HG02884 (cell line): ENCODE results near the gene DNAH1.

ENCODE experiments used
- ATAC-seq: cut with Tn5 transposase; IDR thresholded peaks from one replicate; pipeline ENCODE4 v1.9.1; 2021; ENCODE audit warnings: mild to moderate bottlenecking, moderate library complexity; ENCODE audit not compliant: unreplicated experiment

The DNAH1 gene

DNA sequence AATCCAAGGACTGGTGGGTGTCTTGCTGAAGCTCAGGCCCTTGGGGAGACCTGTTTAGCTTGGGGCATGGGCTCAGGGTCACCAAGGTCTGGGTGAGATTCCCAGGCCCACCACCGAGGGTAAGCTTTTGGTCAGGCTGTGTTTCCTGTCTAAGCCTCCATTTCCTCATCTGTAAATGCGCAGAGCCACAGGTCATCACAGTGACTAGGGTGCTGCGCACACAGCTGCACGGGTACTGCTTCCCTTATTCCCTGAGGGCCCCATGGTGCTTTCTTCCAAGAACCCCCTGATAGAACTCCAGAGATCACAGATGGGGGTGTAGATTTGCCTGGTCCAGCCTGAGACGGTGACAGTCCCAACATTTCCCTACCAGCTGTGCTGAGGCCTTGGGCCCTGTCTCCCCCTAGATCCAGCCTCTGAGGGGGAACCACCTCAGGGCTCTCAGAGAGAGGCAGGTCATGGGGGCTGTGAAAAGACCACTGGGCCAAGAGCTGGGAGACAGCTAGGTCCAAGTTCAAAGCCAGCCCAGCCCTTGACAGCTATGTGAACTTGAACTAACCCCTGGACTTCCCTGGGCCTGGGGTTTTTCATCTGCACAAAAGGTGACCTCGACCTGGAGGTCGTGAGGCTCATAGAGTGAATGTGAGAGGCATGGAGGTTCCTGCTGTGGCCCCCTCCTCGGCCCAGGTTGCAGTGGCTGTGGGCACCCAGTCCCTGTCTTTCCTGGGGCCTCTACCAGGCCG lies 68.1 kb downstream of the DNAH1 start:
- ATAC-seq, result no peak

DNA sequence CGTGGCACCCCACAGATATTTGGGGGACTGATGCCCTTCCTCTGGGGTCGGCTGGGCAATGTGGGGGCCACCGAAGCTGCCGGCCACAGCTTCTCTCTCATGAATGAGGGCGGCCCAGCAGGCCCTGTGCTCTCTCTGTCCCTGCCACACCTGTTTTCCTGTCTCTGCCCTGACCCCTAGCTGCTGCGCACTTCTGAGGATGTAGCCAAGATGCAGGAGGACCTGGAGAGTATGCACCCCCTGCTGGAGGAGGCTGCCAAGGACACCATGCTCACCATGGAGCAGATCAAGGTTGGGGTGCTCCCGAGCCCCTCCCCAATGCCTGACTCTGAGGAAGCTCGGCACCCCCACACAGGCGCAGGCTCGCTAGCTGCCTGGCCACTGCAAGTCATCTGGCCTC lies 69.0 kb downstream of the DNAH1 start:
- ATAC-seq, result no peak

GRCh38 chr3:52387481-52387880 lies 71.4 kb downstream of the DNAH1 start:
- ATAC-seq, result no peak

DNA sequence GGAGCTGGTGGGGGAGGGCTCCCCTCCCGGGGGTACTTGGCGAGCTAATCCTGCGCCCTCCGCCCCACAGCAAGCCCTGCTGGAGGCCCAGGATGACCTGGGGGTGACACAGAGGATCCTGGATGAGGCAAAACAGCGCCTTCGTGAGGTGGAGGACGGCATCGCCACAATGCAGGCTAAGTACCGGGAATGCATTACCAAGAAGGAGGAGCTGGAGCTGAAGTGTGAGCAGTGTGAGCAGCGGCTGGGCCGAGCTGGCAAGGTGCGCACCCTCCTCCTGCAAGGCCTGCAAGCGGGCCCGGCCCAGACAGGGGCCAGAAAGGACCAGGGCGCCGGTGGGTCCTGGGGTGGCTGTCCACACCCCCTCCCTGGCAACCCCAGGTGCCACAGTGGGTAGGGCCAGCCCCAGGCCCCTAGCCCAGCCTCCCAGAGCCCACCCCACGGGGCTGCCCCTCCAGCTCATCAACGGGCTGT lies 72.3 kb downstream of the DNAH1 start:
- no peak for ATAC-seq

DNA sequence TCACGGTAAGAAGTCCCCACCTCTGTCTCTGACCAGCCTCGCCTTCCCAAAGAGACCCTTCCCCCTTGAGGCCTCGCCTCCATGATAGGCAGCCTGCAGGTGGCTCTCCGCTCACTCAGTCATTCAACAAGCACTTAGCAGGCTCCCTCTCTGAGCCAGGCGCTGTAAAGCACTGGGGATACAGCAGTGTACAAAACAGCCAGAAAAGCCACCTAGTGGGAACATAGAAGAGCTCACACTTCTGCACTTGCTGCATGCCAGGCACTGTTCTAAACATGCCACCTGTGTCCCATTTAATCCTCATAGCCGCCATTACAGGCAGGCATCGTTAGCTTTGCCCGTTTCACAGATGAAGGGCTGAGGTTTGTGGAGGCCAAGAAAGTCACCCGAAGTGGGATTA lies 72.8 kb downstream of the DNAH1 start:
- no peak for ATAC-seq

GRCh38 chr3:52391096-52391495 lies 75.0 kb downstream of the DNAH1 start:
- ATAC-seq, result no peak

GRCh38 chr3:52392216-52392930 lies 76.3 kb downstream of the DNAH1 start:
- ATAC-seq, result no peak

GRCh38 chr3:52393131-52393807 lies 77.2 kb downstream of the DNAH1 start:
- no peak for ATAC-seq

GRCh38 chr3:52393959-52394670 lies 78.0 kb downstream of the DNAH1 start:
- no peak for ATAC-seq

GRCh38 chr3:52394751-52395502 lies 78.8 kb downstream of the DNAH1 start:
- no peak for ATAC-seq

GRCh38 chr3:52395503-52395865 lies 79.4 kb downstream of the DNAH1 start:
- ATAC-seq, result no peak

GRCh38 chr3:52396011-52396906 lies 80.1 kb downstream of the DNAH1 start:
- no peak for ATAC-seq

DNA sequence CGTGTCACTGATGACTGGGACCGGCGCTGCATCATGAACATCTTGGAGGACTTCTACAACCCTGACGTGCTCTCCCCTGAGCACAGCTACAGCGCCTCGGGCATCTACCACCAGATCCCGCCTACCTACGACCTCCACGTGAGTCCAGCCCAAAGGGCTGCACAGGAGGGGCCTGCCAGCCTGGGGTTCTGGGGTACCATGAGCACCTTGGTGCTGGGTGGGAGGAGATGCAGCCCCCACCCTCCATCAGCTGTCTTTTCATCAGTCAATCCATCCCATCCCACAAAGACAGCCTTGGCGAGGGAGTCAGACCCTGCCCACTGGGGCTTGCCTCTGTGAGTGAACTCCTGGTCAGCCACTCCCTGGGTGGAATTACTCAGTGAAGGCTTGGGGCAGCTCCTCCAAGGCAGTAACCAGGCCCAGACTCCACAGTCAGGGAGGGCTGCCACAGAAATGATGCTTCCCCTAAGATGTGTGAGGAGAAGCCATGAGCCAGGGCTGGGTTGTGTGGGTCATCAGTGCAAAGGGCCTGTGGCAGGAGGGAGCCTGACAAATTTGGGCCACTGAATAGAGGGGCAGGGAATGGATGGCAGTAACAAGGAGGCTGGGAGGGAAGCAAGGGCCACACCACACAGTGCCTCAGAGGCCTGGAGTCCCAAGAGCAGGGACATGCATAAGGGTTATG lies 80.9 kb downstream of the DNAH1 start:
- ATAC-seq, result no peak

GRCh38 chr3:52397676-52398399 lies 81.7 kb downstream of the DNAH1 start:
- no peak for ATAC-seq

DNA sequence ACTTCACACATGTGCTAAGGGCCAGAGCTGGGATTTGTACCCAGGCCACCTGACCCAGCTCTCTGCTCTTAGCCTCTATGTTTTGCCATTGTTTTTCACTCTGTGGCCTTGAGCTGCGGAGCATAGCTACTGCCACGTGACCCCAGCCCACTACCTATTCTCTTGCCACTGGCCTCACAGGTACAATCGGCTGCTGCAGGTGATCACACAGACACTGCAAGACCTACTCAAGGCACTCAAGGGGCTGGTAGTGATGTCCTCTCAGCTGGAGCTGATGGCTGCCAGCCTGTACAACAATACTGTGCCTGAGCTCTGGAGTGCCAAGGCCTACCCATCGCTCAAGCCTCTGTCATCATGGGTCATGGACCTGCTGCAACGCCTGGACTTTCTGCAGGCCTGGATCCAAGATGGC lies 82.6 kb downstream of the DNAH1 start:
- ATAC-seq, result no peak

DNA sequence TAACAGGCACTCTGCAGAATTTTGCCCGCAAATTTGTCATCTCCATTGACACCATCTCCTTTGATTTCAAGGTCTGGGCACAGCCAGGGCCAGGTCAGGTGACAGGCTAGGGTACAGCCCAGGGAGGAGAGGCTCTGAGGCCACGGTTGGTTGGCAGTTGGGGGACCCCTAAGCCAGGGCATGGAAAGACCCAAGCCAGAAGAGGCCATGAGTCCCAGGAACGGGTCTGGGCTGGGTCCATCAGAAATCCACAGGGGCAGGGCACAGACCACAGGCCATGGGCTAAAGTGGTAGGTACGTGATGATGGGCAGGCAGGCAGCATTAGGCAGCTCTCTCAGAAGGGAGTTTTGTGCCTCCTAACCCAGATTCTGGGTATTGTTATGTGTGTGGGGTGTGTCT lies 83.0 kb downstream of the DNAH1 start:
- no peak for ATAC-seq

GRCh38 chr3:52399593-52399992 lies 83.5 kb downstream of the DNAH1 start:
- ATAC-seq, result no peak

DNA sequence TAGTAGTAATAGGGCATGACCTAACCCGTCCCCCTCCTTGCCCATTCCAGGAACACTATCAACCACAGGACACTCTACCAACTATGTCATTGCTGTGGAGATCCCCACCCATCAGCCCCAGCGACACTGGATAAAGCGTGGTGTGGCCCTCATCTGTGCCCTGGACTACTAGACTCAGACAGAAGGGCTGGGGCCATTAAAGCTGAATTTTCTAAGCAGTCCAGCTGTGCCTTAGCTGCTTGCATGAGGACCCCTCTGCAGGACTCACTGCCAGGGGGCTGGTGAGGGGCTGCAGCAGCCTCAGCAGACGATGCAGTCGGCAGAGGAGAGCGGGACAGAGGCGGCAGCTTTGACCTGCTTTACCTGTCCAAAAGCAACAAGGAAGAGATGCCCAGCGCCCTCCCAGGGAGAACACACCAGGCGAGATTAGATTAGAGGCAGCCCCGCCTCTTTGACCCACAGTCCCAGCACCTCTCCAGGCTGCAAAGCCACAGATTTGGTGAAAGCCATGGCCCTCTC lies 84.2 kb downstream of the DNAH1 start:
- ATAC-seq, result no peak
